Kidney tubule cell (primary cell): ENCODE data around the gene SLC9A8.
A peak's percentile ranks its signal among the peaks of the same experiment; 100 is the strongest.
"Not testable (repeated sequence)": the region's sequence is repeated elsewhere in the genome, so short reads cannot be mapped to it uniquely, and the experiment has no call there.

Experiments
- DNase-seq: peaks from one replicate; pipeline ENCODE4 v3.0.0-alpha.2; 2018; ENCODE audit warnings: low spot score

The SLC9A8 gene

GRCh38 chr20:49812507-49813304, at the start of gene SLC9A8:
TSS of gene SLC9A8 (plus strand) at chr20:49812828. CDS start at chr20:49812923, 95 bp downstream.
- DNase-seq, result peak; percentile 96

DNA sequence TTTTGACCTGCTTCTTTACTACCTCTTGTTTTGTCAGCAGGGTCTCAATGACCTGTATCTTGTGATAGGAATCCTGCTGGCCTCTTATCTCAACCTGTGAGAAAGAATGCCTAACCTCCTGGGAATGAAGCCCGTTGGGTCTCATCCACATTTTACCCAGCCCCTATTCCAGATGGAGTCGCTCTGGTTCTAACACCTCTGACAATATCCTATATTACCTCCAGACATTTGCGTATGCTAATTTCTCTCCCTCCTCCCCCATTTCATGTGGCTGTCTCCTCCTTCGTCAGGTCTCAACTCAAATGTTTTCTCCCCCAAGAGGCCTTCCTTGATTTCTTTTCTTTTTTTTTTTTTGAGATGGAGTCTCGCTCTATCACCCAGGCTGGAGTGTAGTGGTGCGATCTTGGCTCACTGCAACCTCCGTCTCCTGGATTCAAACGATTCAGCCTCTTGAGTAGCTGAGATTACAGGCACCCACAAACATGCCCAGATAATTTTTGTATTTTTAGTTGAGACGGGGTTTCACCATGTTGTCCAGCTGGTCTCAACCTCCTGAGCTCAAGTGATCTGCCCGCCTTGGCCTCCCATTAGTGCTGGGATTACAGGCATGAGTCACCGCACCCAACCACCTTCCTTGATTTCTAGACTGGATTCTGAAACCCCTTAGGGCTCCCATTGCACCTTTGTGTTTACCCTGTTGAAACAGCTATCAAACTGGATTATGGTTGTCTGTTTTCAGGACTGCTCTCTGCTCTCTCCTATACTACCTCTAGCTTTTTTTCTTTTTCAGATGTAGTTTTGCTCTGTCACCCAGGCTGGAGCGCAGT, 49.5 kb upstream of the SLC9A8 start:
- DNase-seq, result no peak

- no peak for DNase-seq
Observed at GRCh38 chr20:49765413-49765736, 47.3 kb upstream of the SLC9A8 start.

GRCh38 chr20:49765846-49766541, 46.6 kb upstream of the SLC9A8 start:
- DNase-seq, result no peak

DNA sequence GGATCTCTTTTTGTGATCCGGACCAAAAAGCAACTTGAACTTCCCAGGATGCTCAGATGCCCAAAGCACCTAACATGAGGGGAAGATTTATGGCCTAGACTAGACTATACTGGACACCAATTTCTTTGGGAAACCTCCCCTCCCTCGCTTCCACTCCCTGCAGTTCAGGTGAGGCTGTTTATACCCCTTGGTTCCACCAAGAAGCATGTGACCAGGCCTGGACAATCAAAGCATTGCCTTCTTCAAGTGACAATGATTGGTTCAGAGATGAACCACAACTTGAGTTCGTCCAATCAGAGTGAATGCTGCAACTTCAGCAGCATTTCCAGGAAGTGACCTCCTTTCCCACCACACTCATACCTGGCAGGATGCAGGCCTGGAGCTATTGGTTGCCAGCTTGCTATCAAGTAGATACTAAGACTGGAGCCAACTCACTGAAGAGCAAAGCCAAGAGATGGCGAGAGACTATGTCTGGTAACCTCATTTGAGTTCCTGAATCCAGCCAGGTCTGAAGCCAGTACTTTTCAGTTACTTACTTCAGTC, 45.6 kb upstream of the SLC9A8 start:
- peak; percentile 14 for DNase-seq

- peak; percentile 79 for DNase-seq
Observed at GRCh38 chr20:49768204-49769047, 44.2 kb upstream of the SLC9A8 start.

- DNase-seq, result no peak
Observed at GRCh38 chr20:49769048-49769581, 43.5 kb upstream of the SLC9A8 start.

GRCh38 chr20:49770634-49771033, 42.0 kb upstream of the SLC9A8 start:
- DNase-seq, result no peak

- not testable (repeated sequence) for DNase-seq
Observed at GRCh38 chr20:49774213-49774612, 38.4 kb upstream of the SLC9A8 start.

- DNase-seq, result peak; percentile 98
Observed at GRCh38 chr20:49775229-49775693, 37.4 kb upstream of the SLC9A8 start.

- DNase-seq, result no peak
Observed at GRCh38 chr20:49779972-49780371, 32.7 kb upstream of the SLC9A8 start.

GRCh38 chr20:49781676-49782075, 31.0 kb upstream of the SLC9A8 start:
- DNase-seq, result no peak

GRCh38 chr20:49782439-49782838, 30.2 kb upstream of the SLC9A8 start:
- DNase-seq, result not testable (repeated sequence)

- DNase-seq, result not testable (repeated sequence)
Observed at GRCh38 chr20:49783021-49783995, 29.3 kb upstream of the SLC9A8 start.

DNA sequence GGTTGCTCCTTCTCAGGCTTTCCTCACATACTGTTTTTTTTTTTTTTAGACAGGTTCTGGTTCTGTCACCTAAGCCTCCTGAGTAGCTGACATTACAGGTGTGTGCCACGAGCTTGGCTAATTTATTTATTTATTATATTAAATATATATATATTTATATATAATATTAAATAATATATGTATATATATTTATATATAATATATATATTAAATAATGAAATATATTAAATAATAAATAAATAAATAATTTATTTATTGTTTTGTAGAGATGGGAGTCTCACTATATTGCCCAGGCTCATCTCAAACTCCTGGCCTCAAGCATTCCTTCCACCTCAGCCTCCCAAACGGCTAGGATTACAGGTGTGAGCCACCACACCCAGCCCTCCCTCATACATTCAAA, 28.3 kb upstream of the SLC9A8 start:
- DNase-seq, result no peak

DNA sequence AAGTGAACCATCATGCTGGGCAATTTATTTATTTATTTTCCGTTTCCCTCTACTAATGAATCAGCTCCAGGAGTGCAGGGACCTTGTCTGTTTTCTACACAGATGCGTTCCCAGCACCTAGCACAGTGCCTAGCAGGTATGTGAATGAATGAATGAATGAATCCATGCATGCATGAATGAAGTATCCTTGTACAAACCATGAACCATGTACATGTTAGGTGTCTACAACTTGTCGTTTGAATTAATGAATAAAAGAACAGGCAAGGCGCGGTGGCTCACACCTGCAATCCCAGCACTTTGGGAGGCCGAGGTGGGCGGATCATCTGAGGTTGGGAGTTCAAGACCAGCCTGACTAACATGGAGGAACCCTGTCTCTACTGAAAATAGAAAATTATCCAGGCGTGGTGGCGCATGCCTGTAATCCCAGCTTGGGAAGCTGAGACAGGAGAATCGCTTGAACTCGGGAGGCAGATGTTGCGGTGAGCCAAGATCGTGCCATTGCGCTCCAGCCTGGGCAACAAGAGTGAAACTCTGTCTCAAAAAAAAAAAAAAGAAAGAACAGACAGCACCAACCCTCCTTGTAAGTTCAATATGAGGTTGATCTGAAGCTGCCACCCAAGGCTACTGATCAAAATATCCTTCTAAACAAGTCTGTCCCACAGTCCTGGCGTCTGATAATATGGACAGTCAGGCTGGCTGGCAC, 27.3 kb upstream of the SLC9A8 start:
- no peak for DNase-seq

- DNase-seq, result no peak
Observed at GRCh38 chr20:49785852-49786175, 26.8 kb upstream of the SLC9A8 start.

DNA sequence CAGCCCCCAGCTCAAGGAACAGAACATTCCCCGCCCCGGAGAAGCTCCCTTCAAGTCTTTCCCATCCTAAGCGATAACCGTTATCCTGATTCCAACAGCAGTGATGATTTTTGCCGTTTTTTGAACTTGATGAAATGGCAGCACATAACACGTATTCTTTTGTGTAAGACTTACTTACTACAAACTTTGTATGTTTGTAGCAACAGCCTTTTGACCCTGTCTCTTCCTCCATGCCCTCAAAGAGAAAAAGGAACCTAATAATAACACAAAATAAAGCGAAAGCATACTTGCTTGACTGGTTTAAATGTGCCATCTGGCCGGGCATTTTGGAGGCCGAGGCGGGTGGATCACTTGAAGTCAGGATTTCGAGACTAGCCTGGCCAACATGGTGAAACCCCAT, 26.4 kb upstream of the SLC9A8 start:
- DNase-seq, result no peak

DNA sequence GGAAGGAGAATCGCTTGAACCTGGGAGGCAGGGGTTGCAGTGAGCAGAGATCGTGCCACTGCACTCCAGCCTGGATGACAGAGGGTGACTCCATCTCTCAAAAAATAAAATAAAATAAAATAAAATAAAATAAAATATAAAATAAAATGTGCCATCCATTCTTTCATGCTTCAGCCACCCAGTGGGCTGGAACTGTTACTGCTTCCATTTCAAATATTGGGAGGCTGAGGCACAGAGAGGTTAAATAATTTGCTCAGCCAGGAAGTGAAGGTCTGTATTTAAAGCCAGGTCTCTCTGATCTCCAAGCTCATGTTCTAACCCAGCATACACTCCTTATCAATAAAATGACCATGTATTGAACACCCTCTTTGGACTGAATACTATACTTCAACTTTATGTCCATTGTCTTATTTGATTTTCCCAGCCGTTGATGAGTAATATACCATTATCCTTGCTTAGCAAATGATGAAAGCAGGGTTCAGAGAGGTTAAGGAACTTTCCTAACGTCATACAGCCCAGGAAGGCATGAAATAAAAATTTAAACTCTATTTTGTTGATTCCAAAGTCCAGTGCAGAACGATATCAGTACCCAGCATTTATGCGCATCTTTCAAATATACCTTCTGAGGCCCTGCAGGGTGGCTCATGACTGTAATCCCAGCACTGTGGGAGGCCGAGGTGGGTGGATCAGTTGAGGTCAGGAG, 25.8 kb upstream of the SLC9A8 start:
- no peak for DNase-seq
